ENCODE results near the gene SUMO4.

The SUMO4 gene

GRCh38 chr6:149437212-149437611, 37.1 kb downstream of the SUMO4 start:
- ATAC-seq: no peak
- no peak for TF ChIP-seq PPARA (CRISPR knock-in tag; IDR thresholded peaks at IDR 0.05; ENCODE audit: borderline replicate concordance)
- no peak for TF ChIP-seq ZC3H10 (CRISPR knock-in tag; IDR thresholded peaks at IDR 0.05)
- TF ChIP-seq, protein P1, sequence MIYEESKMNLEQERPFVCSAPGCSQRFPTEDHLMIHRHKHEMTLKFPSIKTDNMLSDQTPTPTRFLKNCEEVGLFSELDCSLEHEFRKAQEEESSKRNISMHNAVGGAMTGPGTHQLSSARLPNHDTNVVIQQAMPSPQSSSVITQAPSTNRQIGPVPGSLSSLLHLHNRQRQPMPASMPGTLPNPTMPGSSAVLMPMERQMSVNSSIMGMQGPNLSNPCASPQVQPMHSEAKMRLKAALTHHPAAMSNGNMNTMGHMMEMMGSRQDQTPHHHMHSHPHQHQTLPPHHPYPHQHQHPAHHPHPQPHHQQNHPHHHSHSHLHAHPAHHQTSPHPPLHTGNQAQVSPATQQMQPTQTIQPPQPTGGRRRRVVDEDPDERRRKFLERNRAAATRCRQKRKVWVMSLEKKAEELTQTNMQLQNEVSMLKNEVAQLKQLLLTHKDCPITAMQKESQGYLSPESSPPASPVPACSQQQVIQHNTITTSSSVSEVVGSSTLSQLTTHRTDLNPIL (CRISPR knock-in tag; IDR thresholded peaks at IDR 0.05; ENCODE audit: low read depth): no peak

DNA sequence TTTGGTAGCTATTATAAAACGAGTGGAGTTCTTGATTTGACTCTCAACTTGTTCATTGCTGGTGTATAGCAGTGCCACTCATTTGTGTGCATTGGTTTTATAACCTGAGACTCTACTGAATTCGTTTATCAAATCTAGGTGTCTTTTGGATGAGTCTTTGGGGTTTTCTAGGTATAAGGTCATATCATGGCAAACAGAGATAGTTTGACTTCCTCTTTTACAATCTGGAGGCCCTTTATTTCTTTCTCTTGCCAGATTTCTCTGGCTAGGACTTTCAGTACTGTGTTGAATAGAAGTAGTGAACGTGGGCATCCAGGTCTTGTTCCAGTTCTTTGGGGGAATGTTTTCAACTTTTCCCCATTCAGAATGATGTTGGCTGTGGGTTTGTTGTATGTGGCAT, 38.8 kb downstream of the SUMO4 start:
- no peak for ATAC-seq

GRCh38 chr6:149439626-149440025, 39.6 kb downstream of the SUMO4 start:
- ATAC-seq: no peak
- TF ChIP-seq TOX (CRISPR knock-in tag; IDR thresholded peaks at IDR 0.05; ENCODE audit: borderline replicate concordance) (no peak), TCF4 (CRISPR knock-in tag; IDR thresholded peaks at IDR 0.05; ENCODE audit: borderline replicate concordance) (no peak), ARNTL (CRISPR knock-in tag; IDR thresholded peaks at IDR 0.05; ENCODE audit: borderline replicate concordance, low read depth) (no peak), POU6F1 (CRISPR knock-in tag; IDR thresholded peaks at IDR 0.05; ENCODE audit: borderline replicate concordance, low read depth) (no peak), PPARA (CRISPR knock-in tag; IDR thresholded peaks at IDR 0.05; ENCODE audit: borderline replicate concordance) (no peak), BACH2 (CRISPR knock-in tag; IDR thresholded peaks at IDR 0.05; ENCODE audit: borderline replicate concordance) (no peak), PATZ1 (CRISPR knock-in tag; IDR thresholded peaks at IDR 0.05; ENCODE audit: borderline replicate concordance) (no peak), RARB (CRISPR knock-in tag; IDR thresholded peaks at IDR 0.05) (no peak), ZFP30 (CRISPR knock-in tag; IDR thresholded peaks at IDR 0.05) (no peak), GLIS3 (CRISPR knock-in tag; IDR thresholded peaks at IDR 0.05) (no peak)
- TF ChIP-seq, protein P2, sequence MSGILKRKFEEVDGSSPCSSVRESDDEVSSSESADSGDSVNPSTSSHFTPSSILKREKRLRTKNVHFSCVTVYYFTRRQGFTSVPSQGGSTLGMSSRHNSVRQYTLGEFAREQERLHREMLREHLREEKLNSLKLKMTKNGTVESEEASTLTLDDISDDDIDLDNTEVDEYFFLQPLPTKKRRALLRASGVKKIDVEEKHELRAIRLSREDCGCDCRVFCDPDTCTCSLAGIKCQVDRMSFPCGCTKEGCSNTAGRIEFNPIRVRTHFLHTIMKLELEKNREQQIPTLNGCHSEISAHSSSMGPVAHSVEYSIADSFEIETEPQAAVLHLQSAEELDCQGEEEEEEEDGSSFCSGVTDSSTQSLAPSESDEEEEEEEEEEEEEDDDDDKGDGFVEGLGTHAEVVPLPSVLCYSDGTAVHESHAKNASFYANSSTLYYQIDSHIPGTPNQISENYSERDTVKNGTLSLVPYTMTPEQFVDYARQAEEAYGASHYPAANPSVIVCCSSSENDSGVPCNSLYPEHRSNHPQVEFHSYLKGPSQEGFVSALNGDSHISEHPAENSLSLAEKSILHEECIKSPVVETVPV (CRISPR knock-in tag; IDR thresholded peaks at IDR 0.05): no peak

More for the DNA sequence above, 38.8 kb downstream of the SUMO4 start:
- no peak for TF ChIP-seq ESRRG (CRISPR knock-in tag; IDR thresholded peaks at IDR 0.05)
- TF ChIP-seq ZNF70 (CRISPR knock-in tag; IDR thresholded peaks at IDR 0.05): no peak
- TF ChIP-seq RARB (CRISPR knock-in tag; IDR thresholded peaks at IDR 0.05): no peak
- no peak for TF ChIP-seq CSDC2 (CRISPR knock-in tag; IDR thresholded peaks at IDR 0.05)
- TF ChIP-seq, protein P1 (CRISPR knock-in tag; IDR thresholded peaks at IDR 0.05; ENCODE audit: low read depth): no peak
- no peak for TF ChIP-seq ZNF565 (CRISPR knock-in tag; conservative IDR thresholded peaks at IDR 0.05; ENCODE audit: low read depth)
- TF ChIP-seq, protein P2 (CRISPR knock-in tag; IDR thresholded peaks at IDR 0.05): no peak
- no peak for TF ChIP-seq PATZ1 (CRISPR knock-in tag; IDR thresholded peaks at IDR 0.05; ENCODE audit: borderline replicate concordance)
- TF ChIP-seq TOX (CRISPR knock-in tag; IDR thresholded peaks at IDR 0.05; ENCODE audit: borderline replicate concordance): no peak
- TF ChIP-seq ISL1 (CRISPR knock-in tag; IDR thresholded peaks at IDR 0.05): no peak
- no peak for TF ChIP-seq ARNTL (CRISPR knock-in tag; IDR thresholded peaks at IDR 0.05; ENCODE audit: borderline replicate concordance, low read depth)
- TF ChIP-seq BACH2 (CRISPR knock-in tag; IDR thresholded peaks at IDR 0.05; ENCODE audit: borderline replicate concordance): no peak

All from SK-N-SH treated with all-trans-retinoic acid at 6 μM for 48 hours (cell line).